ENCODE results near the gene SLC2A8.

DNA sequence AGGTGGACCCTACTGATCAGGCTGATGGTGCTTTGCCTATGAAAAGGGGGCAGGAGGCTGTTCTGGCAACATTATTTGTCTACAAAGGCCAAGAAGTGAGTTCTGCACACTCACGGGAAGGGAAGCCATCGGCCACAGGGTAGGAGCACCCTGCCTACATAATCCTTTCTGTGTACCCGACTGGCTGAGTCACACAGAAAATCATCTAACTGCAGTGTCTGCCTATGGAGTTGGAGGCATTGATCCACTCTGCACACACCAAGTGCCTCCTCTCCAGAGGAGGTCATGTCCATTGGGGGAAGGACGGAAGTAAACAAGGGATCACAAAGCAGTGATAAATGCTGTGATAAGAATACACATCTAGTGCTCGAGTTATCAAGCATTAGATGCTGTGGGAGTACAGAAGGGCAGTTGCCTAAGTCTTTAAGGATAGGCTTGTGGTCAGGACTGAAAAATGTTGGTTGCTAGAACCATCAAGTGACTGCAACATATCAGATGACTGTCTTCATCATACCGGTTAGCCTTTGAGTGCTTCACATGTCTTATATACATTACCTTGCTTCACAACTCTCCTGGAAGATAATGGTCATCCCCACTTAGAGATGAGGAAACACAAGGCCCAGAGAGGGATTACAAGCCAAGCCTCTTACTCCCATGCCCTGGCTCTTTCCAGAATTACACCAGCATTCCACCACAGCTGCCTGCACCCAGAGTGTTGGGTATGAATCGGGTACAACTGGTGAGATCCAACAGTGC, 1.3 kb upstream of the SLC2A8 start:
- TF ChIP-seq, protein P1, sequence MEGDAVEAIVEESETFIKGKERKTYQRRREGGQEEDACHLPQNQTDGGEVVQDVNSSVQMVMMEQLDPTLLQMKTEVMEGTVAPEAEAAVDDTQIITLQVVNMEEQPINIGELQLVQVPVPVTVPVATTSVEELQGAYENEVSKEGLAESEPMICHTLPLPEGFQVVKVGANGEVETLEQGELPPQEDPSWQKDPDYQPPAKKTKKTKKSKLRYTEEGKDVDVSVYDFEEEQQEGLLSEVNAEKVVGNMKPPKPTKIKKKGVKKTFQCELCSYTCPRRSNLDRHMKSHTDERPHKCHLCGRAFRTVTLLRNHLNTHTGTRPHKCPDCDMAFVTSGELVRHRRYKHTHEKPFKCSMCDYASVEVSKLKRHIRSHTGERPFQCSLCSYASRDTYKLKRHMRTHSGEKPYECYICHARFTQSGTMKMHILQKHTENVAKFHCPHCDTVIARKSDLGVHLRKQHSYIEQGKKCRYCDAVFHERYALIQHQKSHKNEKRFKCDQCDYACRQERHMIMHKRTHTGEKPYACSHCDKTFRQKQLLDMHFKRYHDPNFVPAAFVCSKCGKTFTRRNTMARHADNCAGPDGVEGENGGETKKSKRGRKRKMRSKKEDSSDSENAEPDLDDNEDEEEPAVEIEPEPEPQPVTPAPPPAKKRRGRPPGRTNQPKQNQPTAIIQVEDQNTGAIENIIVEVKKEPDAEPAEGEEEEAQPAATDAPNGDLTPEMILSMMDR (IDR thresholded peaks at IDR 0.05; ENCODE audit: low read length): no peak
- TF ChIP-seq EZH2phosphoT487 (IDR thresholded peaks at IDR 0.05; ENCODE audit: low read length) (no peak), EZH2 (optimal IDR thresholded peaks at IDR 0.05; ENCODE audit: low read depth, low read length) (no peak)

All from MM.1S (cell line).